HG02973 (cell line): ENCODE data around the gene MSMP.

Source experiments
- ATAC-seq: cut with Tn5 transposase; IDR thresholded peaks from one replicate; pipeline ENCODE4 v1.9.1; 2021; ENCODE audit warnings: moderate library complexity; ENCODE audit not compliant: unreplicated experiment

MSMP gene, protein sequence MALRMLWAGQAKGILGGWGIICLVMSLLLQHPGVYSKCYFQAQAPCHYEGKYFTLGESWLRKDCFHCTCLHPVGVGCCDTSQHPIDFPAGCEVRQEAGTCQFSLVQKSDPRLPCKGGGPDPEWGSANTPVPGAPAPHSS

DNA sequence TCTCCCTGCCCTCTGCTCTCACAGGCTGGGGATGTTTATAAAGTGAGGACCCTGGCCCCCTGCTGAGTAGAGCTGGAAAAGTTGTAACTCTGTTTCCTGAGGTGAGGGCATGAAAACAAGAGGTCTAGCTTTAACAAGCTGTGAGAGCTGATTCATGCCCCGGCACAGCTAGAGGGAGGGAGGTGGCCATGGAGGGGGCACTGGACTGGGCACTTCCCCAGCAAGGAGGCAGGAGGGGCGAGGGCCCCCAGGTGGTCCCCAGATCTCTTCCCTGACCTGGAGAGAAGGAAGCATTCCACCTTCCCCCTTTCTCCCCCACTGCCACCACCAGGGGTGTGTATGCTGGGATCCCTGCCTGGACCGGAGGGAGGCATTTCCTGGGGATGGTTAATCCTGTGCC lies at the start of gene MSMP:
Gene MSMP, minus strand, starts transcription at position 13 of the 400 bp plus-strand sequence. CDS start 147 bp downstream, outside the sequence.
- ATAC-seq, result no peak

DNA sequence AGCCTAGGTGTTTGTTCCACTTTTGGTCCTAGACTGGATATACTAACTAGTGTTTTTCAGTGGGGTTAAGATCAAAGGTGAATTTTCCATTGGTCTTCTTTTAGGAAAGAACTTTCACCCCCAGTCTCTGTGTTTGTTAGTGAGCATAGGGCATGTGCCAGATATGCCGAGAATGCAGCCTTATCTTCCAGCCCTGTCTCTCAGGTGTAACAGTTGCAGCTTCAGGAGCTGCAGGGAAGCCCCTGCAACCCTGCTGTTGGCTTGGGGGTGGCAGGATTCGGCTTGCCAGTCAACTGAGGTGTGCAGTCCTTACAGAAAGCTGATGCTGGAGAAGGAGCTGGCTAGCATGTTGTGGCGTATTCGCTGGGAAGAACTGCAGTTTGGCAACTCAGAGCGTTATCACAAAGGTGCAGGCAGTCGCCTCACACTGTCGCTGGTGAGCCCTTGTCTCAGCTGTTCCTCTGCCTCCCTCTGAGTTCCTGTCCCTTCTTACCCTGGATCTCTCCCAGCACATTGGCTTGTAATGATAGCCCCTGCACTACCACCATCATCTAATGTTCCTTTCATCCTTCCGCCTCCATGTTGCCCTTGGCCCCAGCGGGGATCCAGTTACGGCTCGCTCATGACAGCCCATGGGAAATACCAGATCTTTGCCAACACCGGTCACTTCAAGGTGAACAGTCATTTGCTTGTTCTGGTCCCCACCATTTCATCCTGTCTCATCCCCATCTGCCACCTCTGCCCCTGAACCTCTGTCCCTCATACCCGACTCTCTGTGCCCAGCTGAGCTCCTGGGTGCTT lies 47.5 kb upstream of the MSMP start:
- no peak for ATAC-seq

DNA sequence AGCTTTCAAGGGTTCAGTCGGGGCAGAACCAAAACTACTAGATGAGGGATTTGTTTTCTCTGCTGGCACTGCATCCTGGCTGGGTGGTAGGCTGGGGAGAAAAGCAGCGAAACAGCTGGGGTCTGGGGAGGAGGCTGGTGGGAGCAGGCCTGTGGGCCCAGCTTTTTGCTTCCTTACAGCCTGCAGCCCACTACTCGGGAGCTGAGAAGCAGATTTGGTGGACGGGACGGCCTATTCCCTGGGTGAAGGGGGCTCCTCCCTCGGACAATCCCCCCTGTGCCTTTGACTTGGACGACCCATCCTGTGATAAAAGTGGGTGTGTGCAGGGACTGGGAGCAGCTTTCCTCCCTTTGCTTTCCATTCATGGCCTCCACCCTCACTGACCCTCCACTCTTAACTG lies 46.5 kb upstream of the MSMP start:
- no peak for ATAC-seq

DNA sequence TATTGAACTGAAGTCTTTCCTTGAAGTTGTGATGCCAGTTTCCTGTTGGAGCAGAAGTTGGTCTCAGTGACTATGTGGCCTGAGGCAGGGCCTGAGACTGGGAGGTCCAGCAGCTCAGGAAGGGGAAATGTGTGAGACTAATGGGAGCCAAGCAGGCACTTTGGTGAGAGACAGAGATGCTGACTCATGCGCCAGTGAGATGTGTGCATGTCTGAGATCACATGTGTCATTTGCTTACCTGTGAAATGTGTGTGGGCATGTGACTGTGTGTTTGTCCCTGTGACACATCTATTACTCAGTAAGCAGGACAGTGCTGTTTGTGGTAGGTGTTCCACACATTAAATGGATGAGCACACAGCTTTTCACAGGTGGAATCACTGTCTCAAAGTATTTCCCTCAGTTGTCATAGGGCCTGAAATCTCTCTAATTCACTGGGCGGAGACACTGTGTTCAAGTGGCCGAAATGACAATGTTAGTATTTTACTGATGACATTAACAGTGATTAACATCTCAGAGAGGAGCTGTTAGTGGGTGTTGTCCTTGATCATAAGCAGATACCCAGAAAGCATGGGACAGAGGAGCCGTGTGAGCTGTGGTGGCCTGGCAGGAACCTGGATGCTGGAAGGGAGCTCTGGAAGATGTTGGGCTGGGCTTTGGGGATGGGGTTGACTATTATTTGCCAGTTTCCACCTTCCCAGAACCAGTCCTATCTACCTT lies 44.7 kb upstream of the MSMP start:
- peak; percentile 55 for ATAC-seq

DNA sequence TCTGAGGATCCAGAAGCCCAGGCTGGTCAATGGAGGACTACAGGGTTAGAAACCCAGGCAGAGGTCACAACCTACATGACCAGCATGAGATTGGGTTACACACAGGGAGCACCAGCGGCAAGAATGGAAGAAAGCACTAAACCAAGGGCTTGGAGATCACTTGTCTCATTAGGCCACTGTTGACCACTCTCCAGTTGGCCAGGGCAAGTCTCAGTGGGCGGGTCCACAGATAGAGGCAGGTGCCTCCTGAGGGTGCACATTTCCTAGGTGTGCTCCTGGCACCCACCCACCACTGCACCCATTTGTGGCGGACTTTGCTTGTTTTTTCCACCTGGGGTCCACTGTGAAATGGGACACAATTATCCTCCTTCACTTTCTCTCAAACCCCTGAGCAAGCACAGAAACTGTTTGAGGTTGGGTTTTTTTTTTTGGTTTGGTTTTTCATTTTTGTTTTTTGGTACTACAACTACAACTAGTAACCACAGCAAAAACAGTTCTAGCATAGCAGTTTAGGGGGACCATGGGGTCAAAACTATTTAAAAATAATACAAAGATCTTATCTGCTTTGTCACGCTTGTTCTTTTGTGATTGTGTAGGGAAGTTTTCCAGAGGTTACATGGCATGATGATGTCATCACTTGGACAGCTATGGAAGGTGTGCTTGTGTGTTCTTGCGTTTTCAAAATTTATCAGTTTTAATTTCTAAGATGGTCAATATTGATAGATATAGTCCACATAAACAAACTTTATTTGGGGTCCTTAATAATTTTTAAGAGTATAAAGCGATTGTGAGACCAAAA lies 43.4 kb upstream of the MSMP start:
- ATAC-seq, result no peak

DNA sequence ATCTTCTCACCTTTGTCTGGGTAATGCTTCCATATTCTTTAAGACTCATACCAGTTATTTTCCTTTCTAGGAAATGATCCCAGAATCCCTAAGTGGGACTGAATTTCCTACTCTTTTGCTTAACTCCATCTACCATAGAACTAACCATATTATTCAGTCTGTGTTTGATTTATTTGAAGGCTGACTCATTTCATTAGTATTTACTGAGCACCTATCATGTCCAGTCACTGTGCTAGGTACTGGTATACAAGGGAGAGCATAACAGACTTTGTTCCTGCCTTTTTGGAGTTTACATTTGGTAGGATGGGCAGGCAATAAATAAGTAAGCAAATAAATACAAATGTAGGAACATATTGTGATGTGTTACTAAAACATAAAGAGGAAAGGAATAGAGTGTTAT lies 41.6 kb upstream of the MSMP start:
- ATAC-seq, result no peak

DNA sequence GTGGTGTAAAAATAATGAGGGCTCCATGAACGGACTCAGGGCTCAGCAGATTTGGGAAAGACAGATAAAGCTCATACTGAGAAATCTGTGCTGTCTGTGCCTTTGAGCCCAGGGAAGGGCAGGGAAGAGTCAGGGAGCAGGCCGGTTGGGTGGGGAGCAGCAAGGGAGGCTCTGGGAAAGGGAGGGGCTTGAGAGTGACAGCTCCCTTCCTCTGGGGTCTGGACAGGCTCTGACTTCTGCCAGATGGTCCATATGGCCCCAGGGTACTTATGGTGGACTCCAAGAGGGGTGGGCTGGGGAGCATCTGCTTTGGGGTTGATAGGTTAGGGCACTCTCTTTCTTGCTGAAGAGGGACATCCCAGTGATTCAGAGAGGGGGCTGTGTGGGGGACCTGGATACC lies 39.4 kb upstream of the MSMP start:
- ATAC-seq, result no peak

DNA sequence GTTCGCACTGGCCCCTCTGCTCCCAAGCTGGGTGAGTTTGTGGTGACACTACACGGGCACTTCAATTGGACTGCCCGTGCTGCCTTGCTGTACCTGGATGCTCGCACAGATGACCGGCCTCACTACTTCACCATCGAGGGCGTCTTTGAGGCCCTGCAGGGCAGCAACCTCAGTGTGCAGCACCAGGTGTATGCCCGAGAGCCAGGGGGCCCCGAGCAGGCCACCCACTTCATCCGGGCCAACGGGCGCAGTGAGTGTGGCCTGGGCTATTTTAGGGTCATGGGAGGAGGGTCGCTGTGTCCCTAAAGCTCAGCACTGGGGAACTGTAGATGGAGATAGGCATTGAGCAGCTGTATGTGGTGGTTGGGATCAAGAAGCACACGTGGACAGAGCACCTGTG lies 38.8 kb upstream of the MSMP start:
- no peak for ATAC-seq

DNA sequence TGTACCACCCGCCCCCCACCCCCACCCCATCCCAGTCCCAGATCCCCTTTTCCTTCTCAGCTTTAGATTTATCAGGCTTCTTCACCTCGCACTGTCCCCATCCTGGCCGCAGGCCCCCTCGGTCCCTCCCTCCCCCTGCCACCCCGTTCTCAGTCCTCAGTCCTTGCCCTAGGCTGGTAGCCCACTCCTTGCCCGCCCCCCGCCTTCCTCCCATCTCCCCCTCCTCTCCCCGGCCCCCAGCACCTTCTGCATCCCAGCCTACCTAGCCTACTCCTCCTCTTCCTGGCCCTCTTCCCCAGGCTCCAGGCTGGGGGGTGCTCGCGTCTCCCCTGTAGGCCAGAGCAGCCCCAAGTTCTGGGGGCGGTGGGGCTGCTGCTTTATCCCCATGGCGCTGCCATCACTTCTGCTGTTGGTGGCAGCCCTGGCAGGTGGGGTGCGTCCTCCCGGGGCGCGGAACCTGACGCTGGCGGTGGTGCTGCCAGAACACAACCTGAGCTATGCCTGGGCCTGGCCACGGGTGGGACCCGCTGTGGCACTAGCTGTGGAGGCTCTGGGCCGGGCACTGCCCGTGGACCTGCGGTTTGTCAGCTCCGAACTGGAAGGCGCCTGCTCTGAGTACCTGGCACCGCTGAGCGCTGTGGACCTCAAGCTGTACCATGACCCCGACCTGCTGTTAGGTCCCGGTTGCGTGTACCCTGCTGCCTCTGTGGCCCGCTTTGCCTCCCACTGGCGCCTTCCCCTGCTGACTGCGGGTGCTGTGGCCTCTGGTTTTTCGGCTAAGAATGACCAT lies 38.1 kb upstream of the MSMP start:
- no peak for ATAC-seq

DNA sequence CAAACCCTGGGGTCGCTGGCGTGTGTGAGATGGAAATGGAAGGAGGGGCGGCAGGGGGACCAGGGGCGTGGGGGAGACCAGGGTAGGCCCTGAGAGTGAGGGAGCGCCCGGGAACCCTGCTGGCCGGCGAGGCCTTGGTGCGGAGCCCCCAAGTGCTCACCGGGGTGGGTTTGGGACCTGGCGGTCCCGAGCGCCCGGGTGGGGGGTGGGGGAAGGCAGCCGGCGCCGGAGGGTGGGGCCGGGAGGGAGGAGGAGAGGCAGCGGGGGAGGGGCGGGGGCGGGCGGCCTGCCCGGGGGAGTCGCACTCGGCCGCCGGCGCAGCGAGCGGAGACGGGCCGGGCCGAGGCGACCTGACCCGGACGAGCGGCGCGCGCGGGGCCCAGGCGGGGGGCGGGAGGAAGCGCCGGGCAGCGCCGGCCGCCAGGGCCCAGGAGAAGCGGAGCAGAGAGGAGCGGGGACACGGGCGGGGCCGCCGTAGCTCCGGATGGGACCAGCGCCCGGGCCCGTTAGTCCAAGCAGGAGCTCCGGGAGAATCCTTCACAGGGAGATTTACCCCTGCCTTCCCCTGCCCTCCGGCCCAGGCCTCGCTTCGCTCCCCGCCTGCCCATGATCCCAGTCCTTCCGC lies 37.3 kb upstream of the MSMP start, which contains the start of gene NPR2:
Gene NPR2, plus strand, starts transcription at position 295 of the 625 bp plus-strand sequence. CDS start 818 bp downstream, outside the sequence.
- ATAC-seq, result no peak

DNA sequence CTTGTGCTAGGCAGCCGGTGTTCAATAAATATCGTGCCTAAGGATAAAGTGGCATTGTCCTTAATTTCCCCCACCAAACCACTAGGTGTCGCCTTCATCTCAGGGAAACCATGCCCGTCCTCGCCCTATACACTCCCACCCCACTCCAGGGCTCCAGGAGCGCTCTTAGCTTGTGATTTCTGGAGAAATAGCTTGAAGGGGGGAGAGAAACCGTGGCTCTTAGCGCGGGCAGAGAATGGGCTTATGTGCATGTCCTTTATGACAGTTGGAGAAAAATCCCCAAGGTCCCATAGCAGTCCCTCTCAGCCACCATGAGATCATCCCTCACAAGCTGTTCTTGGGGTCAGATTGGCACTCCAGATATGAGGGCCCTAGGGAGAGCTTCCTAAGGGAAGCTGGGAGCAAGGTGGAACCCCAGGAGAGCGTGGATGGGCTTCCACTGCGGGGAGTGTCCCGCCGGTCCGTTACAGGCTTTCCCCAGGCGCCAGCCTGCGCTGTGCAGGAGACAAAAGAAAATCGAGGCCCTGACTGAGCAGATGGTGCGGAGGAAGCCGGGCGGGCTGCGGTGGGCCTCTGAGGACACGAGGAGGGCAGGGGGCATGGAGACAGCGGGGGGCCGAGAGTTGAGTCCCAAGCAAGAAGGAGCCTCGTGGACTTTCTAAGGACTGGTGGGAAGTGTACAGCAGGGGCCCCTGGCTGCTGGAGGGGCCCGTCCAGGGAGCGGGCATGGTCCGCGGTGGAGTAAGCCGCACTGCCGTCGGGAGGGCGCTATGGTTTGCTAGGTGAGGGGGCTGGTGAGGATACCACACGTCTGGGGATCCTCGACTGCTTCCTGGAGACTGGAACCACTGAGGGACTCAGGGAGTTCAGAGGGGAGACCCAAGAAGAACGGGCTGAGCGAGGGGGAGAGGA lies 36.6 kb upstream of the MSMP start:
- ATAC-seq, result no peak

DNA sequence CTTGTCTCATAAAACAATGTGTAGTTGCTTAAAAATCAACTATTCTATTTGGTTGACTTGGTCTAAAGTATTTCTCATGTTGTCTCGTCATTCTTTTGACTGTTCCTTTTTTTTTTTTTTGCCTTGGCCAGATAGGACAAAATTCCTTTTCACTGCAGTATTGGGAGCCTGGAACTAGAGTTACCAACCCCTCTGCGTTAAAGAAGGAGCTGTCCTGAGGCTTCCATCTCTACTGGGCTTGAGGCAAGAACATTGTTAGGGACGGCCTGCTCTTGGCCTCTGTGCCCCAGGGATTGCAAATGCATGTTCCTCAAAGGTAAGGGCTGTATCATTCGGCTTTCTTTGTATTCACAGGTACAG lies 35.9 kb upstream of the MSMP start:
- no peak for ATAC-seq

DNA sequence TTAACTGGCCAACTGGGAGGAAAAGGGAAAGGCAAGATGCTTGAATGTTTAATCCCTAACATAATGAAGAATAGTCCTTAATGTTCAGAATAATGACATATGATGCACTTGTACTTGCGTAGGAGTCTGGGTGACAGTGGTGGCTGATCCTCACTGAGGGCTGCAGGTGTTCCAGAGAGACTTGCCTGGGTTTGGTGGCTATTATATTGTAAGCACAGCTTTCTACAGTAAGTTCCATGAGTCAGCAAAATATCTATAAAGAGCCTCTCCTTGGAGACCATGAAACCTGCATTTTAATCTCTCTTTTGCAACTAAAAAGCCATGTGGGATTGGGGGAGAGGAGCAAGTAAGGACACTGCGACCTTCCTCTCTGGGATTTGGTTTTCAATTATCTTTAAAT lies 35.5 kb upstream of the MSMP start:
- ATAC-seq, result no peak

DNA sequence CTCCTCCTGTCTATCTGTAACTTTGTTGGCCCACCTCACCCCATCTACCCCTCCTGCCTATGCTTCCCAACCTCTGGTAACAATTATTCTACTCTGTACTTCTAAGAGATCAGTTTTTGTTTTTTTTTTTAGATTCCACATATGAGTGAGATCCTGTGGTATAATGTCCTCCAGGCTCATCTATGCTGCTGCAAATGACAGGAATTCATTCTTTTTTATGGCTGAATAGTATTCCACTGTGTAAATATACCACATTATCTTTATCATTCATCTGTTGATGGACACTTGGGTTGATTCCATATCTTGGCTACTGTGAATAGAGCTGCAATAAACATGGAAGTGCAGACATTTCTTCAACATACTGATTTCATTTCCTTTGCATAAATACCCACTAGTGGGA lies 29.3 kb upstream of the MSMP start:
- ATAC-seq, result no peak

DNA sequence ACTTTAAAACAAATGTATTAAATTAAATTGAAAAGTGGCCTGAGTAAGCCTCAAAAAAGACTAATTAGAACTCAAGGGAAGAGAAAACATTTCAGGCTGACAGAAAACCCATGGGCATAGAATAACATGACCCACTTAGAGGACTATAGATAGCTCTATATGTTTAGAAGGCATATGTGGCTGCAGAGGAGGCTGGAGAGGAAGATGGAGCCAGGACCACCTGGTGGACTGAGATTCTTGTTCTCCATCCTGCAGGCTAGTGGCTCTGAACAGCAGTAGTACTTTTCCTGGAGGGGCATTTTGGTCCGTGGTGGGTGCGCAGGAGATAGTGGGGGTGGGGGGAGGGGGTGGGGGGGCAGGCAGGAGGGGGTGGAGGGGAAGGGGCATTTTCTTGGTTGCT lies 27.0 kb upstream of the MSMP start:
- no peak for ATAC-seq

DNA sequence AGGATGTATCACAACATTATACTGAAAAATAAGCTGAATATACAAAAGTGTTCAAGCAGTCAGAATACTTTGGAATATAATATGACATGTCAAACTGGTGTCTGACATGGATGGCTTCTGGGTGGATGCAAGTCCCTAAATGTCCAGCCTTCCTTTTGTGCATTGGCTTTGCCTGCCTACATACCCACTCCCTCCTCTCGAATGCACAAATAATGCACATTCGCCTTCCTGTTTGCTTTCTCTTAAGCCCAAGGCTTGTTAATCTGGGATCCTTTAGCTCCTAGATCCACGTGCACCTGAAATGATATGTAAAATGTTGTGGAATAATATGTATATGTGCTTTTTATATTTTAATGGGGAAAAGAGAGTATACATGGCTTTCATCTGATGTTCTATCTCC lies 24.4 kb upstream of the MSMP start:
- no peak for ATAC-seq

DNA sequence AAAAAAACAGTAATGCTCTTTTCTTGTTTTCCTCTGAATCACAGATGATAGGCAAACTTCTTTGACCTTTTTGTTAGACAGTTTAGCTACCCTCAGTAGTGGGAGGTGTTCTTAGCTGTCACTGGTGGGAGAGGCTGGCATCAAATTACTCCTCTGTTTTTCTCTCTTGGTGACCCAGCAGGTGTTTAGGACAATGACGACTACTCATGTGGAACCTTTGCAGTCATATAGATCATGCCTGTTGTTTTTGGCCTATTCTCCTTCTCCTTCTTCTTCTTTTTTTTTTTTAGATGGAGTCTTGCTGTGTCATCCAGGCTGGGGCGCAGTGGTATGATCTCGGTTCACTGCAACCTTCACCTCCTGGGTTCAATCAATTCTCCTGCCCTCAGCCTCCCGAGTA lies 21.9 kb upstream of the MSMP start:
- no peak for ATAC-seq

DNA sequence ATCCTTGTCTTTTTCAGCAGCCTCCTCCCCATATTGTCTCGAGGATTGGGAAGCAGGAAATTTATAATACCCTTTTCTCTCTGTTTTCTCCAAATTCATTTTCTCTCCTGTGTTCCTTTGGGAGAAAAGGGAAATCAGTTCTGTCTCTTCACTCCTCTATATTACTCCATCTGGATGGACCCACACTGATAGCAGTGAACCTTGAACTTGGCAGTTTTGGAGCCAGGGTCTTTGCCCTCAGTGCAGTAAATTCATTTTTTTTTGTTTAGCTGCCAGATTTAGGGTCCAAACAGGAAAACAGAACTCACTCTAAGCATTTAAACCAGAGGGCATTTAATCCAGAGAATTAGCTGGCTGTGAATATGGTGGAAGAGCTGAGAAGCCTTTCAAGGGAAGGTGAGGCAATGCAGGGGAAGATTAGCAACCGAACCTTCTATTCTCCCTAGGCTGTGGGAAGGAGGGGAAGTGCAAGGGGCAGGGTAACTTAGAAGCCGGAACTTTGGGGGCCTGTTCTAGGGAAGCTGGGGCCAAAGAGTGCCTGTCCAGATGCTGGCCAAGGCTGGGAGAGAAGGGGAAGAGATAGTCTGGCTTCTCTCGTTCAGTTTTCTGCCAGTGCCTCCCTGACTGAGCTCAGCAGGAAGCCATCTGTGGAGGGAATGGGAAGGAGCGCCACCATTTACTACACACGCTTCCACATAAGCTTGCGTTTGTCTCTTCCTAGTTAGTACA lies 21.0 kb upstream of the MSMP start:
- ATAC-seq, result no peak
